Stimulated activated naive CD4-positive, alpha-beta T cell treated with Interleukin-2 at 50 U/mL for 16 hours (primary cell): Measurements from ENCODE around the gene GALK2.
"Not testable (repeated sequence)": the region's sequence is repeated elsewhere in the genome, so short reads cannot be mapped to it uniquely, and the experiment has no call there.

Experiments used
- DNase-seq: peaks from one replicate; lab custom pipeline; 2025; lab: John Stamatoyannopoulos, UW

Gene GALK2

GRCh38 chr15:49343546-49343945 is 173.5 kb downstream of the GALK2 start:
- DNase-seq, result no peak

GRCh38 chr15:49354439-49354838 is 184.4 kb downstream of the GALK2 start:
- DNase-seq, result not testable (repeated sequence)

- DNase-seq, result no peak
These were observed 191.3 kb downstream of the GALK2 start for GRCh38 chr15:49361370-49361769.

- DNase-seq, result no peak
These were observed 196.4 kb downstream of the GALK2 start for GRCh38 chr15:49366496-49366895.

GRCh38 chr15:49370782-49371181 is 200.7 kb downstream of the GALK2 start:
- DNase-seq, result no peak

GRCh38 chr15:49372366-49372765 is 202.3 kb downstream of the GALK2 start:
- DNase-seq, result no peak

GRCh38 chr15:49379996-49380395 is 209.9 kb downstream of the GALK2 start:
- no peak for DNase-seq

- DNase-seq, result no peak
These were observed 210.9 kb downstream of the GALK2 start for GRCh38 chr15:49380912-49381311.
